DMS 273 (cell line): Measurements from ENCODE around the gene TOR2A.

Source experiments
- DNase-seq: peaks from one replicate; lab custom pipeline; 2025; ENCODE audit not compliant: unreplicated experiment; lab: John Stamatoyannopoulos, UW

Gene TOR2A

GRCh38 chr9:127700594-127701255 is 34.4 kb downstream of the TOR2A start:
- peak; percentile 60 for DNase-seq

DNA sequence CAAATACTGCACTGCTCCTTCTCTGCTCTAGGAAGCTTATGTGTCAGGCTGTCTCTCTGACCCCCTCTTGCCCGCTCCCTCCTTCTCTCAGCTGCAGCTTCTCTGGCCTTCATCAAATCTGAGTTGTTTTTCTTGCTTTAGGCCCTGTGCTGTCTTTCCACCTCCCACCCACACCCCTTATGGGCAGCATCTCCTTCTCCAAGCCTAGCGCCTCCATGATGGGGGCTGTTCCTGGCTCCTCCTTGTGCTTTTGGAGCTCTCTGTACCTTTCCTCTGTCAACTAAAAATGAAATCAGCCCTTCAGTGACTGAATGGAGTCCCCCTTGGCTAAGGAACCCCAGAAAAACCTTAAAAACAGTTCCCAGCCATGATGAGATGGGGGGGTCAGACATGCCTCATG is 35.0 kb downstream of the TOR2A start:
- no peak for DNase-seq

- peak; percentile 26 for DNase-seq
Measured at GRCh38 chr9:127698985-127699670, 36.0 kb downstream of the TOR2A start.

DNA sequence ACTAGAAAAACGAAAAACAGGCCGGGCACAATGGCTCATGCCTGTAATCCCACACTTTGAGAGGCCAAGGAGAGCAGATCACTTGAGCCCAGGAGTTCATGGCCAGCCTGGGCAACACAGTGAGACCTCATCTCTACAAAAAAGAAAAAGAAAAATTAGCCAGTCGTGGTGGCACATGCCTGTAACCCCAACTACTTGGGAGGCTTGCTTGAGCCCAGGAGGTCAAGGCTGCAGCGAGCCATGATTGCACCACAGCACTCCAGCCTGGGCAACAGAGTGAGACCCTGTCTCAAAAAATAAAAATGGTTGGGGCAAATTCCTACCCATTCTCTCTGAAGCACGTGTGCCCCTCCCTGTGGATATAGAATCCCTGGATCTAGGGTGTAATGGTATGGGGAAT is 36.7 kb downstream of the TOR2A start:
- DNase-seq: no peak

DNA sequence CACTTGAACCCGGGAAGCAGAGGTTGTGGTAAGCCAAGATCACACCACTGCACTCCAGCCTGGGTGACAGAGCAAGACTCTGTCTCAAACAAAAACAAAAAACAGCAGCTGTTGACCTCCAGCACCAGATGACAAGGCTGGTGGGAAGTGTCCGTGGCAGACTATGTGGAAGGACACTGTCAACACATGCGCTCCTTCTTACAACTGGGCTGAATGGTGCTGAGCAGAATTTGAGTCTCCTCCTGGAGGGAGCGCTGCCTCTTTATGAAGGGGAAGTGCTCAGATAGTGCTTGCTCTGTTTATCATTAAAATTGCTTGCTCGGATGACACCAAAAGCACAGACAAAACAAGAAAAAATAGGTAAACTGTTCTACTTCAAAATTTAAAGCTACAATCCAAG is 37.5 kb downstream of the TOR2A start:
- peak; percentile 25 for DNase-seq

DNA sequence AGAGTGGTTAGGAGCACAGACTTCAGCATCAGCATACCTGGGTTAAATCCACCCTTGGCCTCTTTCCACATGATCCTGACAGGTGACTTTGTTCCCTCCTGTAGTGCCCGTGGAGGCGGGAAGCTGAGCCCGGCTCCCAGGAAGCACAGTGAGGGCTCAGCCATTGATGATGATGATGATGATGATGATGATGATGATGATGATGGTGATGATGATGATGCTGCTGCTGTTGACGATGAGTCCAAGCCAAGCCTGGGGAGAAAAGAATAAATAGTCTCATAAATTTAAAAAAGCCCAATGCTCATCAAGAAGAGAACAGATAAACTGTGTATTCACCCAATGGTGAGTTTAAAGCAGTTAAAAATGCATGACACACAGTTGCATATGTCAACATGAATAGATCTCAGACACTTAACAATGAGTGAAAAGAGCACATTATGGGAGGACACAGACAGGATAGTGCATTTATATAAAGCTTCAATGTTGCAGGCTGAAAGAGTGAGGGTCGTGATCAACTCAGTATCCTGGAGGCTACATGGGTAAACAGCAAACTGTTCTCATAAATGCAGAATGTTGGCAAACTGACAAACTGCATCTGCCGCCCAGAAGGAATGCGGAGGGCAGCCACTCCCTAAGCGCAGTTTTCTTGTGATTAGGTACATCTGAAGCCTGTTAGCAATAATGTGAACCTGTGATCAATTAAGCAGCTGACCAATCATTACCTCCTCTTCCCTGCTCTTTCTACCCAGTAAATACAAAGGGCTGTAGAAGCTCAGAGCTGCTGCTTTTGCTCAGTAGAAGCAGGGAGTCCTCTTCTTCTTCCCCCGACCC is 40.0 kb downstream of the TOR2A start:
- no peak for DNase-seq

DNA sequence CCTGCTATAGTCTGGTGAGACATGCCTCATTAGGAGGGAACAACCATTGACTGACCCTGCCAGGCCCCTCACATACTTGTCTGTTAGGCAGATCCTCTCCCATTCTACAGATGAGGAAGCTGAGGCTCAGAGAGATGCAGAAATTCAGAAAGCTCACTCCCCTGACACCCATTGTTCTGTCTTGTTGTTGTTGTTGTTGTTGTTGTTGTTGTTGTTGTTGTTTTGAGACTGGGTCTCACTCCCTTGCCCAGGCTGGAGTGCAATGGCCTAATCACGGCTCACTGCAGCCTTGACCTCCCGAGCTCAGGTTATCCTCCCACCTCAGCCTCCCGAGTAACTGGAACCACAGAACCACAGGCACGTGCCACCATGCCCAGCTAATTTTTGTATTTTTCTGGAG is 41.4 kb downstream of the TOR2A start:
- no peak for DNase-seq

- no peak for DNase-seq
Measured at GRCh38 chr9:127693143-127693542, 42.0 kb downstream of the TOR2A start.

DNA sequence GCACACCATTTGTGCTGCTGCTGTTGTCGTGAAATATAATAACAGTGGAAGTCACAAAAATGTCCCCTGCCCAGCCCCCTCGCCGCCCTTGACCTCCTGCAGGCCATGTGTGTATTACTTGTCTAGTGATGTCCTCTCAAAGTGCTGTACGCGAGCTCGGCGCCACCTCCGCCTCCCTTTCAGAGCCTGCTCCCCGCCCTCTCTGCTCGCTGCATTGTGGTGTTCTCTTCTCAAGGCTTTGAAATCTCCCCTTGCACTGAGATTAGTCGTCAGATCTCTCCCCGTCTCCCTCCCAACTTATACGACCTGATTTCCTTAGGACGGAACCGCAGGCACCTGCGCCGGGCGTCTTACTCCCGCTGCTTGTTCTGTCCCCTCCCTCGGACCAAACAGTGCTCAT is 43.0 kb downstream of the TOR2A start:
- no peak for DNase-seq

- no peak for DNase-seq
Measured at GRCh38 chr9:127690735-127691134, 44.4 kb downstream of the TOR2A start.

GRCh38 chr9:127689329-127690000 is 45.6 kb downstream of the TOR2A start:
- DNase-seq: no peak

- DNase-seq: no peak
Measured at GRCh38 chr9:127686461-127687393, 48.4 kb downstream of the TOR2A start.

- no peak for DNase-seq
Measured at GRCh38 chr9:127684576-127684975, 50.5 kb downstream of the TOR2A start.

DNA sequence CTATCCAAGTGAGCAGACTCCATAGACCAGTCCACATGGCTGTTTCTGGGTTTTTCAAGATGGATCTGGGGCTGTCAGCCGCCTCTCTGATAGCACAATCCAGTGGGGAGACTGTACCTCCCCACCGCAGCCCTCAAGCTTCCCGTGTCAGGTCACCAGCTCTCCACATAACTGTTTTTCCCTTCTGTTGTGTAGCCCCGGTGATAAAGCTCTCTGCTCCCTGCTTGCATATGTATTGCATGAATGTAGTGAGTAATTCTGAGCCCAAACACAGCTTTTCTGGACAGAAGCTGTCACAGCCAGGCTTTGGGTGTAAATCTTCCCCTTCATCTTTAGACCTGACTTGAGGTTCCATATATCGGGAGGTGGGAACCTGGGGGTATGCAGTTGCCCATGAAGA is 51.4 kb downstream of the TOR2A start:
- no peak for DNase-seq

GRCh38 chr9:127682351-127683136 is 52.5 kb downstream of the TOR2A start:
- no peak for DNase-seq
